HG02973 (cell line): ENCODE measurements around the gene CATSPER3.

Experiments used
- ATAC-seq: cut with Tn5 transposase; IDR thresholded peaks from one replicate; pipeline ENCODE4 v1.9.1; 2021; ENCODE audit warnings: moderate library complexity; ENCODE audit not compliant: unreplicated experiment

CATSPER3 gene

GRCh38 chr5:135010502-135011354 lies 43.0 kb downstream of the CATSPER3 start:
- no peak for ATAC-seq

- ATAC-seq: no peak
Measured at GRCh38 chr5:135011355-135012032, 43.8 kb downstream of the CATSPER3 start.

- no peak for ATAC-seq
Measured at GRCh38 chr5:135012033-135012588, 44.4 kb downstream of the CATSPER3 start.

GRCh38 chr5:135012951-135013391 lies 45.3 kb downstream of the CATSPER3 start:
- ATAC-seq: no peak

- no peak for ATAC-seq
Measured at GRCh38 chr5:135013445-135013844, 45.7 kb downstream of the CATSPER3 start.

- no peak for ATAC-seq
Measured at GRCh38 chr5:135013947-135014570, 46.4 kb downstream of the CATSPER3 start.

- no peak for ATAC-seq
Measured at GRCh38 chr5:135015942-135016341, 48.2 kb downstream of the CATSPER3 start.

GRCh38 chr5:135016861-135017290 lies 49.2 kb downstream of the CATSPER3 start:
- no peak for ATAC-seq

- no peak for ATAC-seq
Measured at GRCh38 chr5:135018457-135018856, 50.8 kb downstream of the CATSPER3 start.

- no peak for ATAC-seq
Measured at GRCh38 chr5:135019314-135019713, 51.6 kb downstream of the CATSPER3 start.

- ATAC-seq: no peak
Measured at GRCh38 chr5:135020111-135020895, 52.6 kb downstream of the CATSPER3 start.

- no peak for ATAC-seq
Measured at GRCh38 chr5:135024956-135025729, 57.4 kb downstream of the CATSPER3 start.

- ATAC-seq: no peak
Measured at GRCh38 chr5:135025730-135026644, 58.3 kb downstream of the CATSPER3 start.

GRCh38 chr5:135026645-135027265 lies 59.0 kb downstream of the CATSPER3 start:
- no peak for ATAC-seq

- no peak for ATAC-seq
Measured at GRCh38 chr5:135027266-135027696, 59.6 kb downstream of the CATSPER3 start.

GRCh38 chr5:135027697-135028615 lies 60.2 kb downstream of the CATSPER3 start:
- no peak for ATAC-seq

GRCh38 chr5:135028791-135029476 lies 61.2 kb downstream of the CATSPER3 start:
- no peak for ATAC-seq
